Right renal pelvis (tissue), 4 donors: Measurements from ENCODE around the gene KLHL9. TPM values are rescaled to one million over a fixed set of nuclear protein-coding genes. Genes with fewer than 3 reads are reported as not detected.
"Not testable (repeated sequence)": the region's sequence is repeated elsewhere in the genome, so short reads cannot be mapped to it uniquely, and the experiment has no call there.

Source experiments
- DNase-seq, 4 donors: peaks; one replicate each; pipeline ENCODE4 v3.0.0-alpha.2; 2013; ENCODE audit warnings: low read depth in 4 of 4, low spot score in 3 of 4, missing footprints in 1 of 4
- polyA plus RNA-seq, 4 donors: library from polyadenylated mRNA; unstranded; fragments of 120-200 nt; gene quantifications; one replicate each; pipeline ENCODE4 v1.2.1, GENCODE V29; 2013; ENCODE audit not compliant: insufficient read length in 4 of 4

The KLHL9 gene, protein sequence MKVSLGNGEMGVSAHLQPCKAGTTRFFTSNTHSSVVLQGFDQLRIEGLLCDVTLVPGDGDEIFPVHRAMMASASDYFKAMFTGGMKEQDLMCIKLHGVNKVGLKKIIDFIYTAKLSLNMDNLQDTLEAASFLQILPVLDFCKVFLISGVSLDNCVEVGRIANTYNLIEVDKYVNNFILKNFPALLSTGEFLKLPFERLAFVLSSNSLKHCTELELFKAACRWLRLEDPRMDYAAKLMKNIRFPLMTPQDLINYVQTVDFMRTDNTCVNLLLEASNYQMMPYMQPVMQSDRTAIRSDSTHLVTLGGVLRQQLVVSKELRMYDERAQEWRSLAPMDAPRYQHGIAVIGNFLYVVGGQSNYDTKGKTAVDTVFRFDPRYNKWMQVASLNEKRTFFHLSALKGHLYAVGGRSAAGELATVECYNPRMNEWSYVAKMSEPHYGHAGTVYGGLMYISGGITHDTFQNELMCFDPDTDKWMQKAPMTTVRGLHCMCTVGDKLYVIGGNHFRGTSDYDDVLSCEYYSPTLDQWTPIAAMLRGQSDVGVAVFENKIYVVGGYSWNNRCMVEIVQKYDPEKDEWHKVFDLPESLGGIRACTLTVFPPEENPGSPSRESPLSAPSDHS
- 10 to 100 TPM; 46.5 to 59.0 (median 57.0) TPM for polyA plus RNA-seq

DNA sequence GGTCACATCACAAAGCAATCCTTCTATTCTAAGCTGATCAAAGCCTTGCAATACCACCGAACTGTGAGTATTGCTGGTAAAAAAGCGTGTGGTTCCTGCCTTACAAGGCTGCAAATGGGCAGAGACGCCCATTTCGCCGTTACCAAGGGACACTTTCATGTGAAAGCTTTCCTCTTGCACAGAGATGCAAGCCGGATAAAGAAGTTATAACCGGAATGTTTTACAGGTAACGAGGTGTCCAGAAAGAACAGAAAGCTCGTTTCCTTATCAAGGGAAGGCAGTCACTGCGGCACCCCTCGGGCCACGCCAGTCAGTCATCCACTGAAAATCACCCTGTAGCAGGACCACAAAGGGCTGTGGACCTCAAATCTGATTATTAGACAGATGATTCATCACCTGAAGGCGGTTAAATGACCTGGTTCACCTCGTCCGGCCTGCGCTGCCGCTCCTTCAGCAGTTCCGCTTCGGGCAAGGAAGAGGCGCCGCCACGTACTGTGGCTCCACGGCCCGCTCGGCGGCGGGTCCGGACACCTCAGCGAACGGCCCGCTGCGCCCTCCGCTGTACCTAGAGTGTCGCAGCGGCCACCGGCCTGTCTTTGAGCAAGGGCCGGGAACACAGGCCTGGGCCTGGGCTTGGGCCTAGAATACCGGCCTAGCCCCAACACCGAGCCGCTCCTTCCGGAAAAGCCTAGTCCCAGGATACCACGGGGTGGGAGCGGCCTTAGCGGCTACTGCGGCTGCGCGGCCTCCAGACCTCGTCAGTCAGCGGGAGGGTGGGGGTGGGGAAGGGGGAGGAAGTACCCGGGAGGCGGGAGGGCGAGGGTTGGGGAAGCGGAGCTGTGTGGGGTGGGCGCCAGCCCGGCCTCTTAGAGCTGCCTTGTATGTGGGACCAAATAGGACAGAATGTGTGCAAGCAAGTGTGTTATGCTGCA is at the start of gene KLHL9:
KLHL9 (minus strand) TSS at position 704 of the 932 bp plus-strand sequence; CDS start at position 159, 545 bp downstream.
- peak; percentile 83 to 93 (median 86) for DNase-seq

DNA sequence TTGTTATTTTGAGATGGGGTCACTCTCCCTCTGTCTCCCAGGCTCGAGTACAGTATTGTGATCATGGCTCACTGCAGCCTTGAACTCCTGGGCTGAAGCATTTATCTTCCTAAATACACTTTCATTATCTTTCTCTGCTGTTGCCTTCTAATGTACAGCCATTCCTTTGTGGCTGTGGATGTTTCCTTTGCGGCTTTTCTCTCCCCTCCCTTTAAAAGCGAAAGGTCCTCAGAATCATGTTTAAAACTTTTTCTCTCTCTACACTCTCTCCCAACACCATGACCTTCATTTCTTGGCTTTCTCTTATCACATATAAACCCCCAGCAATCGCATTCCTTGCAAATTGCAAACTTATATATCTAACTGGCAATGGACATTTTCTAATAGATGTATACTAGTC is 48.4 kb upstream of the KLHL9 start:
- DNase-seq = no peak

DNA sequence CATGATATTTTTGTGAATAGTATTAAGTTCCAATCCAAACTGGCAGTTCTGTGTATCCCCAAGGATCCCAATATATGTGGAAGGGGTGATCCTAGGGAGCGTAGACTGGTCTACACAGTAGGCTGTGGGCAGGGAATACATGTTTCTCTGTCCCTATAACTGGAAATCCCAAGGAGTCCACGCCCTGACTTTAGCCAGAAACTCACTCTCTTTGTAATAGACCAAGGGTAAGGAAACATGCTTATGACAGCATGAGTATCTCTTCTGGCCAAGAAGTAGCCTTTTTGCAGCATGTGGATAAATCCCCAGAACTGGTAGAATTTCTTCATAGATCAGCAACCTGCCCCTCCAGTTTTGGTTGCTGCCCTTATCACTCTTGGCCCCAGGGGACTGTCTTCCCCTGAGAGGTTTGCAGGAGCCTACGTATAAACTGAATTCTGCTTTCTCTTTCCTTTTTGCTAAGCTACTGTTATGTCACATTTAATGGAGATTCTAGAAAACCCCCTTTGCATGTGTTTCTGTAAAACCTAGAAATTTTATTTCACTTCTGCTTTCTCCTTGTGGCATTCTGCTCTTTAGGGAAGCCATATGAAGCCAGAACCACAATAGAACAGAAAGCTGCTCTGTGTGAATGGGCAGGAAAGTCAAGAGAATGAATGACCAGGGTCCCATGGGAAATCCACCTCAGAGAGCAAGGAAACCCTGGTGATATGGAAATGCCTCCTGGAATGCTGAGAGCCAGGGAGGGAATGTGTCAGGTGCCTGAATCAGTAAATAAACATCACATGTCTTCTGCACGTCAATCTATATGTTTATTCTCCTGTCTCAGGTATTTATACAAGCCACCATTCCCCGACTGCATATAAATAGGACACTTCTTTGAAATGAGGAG is 46.5 kb upstream of the KLHL9 start:
- no peak for DNase-seq

DNA sequence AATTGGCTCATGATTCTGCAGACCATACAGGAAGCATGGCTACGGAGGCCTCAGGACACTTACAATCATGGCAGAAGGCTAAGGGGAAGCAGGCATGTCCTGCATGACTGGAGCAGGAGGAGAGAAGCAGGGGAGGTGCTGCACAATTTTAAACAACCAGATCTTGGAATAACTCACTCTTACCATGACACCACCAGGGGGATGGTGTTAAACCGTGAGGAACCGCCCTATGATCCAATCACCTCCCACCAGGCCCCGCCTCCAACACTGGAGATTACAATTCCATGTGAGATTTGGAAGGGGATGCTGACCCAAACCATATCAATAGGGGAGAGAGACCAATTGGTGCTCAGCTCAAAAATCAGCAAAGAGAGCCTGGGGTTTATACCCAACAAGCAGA is 36.3 kb upstream of the KLHL9 start:
- DNase-seq = not testable (repeated sequence)

DNA sequence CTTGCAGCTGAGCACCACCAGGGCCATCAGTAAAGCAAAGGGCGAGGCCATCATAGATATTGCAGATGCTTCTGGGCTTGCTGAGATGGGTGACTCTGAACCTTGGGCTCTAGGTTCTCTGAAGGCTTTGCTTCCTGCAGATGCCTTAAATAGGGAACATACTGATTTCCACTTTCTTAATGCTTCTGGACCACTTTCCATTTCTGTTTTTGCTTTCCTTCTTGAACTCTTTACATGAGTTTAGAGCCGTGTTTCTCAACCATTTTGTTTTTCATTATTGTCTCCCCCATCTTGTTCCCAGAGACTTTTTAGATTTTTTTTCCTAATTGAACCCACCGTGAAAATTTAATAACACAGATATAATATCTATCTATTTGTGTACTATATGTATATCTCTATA is 32.8 kb upstream of the KLHL9 start, which contains the start of gene IFNA13:
IFNA13 (minus strand) TSS at position 101 of the 400 bp plus-strand sequence; CDS start at position 54, 47 bp downstream.
- no peak for DNase-seq

DNA sequence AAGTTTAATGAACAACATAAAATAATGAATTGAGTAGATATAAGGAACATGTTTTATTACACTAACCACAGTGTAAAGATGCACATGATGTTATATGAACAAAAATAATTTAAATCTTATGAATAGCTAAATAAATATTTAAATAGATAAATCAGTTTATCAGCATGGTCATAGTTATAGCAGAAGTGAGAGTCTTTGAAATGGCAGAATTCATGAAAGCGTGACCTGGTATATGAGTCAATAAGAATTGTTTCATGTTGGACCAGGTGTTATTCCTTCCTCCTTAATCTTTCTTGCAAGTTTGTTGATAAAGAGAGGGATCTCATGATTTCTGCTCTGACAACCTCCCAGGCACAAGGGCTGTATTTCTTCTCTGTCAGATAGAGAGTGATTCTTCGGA is 32.0 kb upstream of the KLHL9 start:
- DNase-seq = not testable (repeated sequence)

DNA sequence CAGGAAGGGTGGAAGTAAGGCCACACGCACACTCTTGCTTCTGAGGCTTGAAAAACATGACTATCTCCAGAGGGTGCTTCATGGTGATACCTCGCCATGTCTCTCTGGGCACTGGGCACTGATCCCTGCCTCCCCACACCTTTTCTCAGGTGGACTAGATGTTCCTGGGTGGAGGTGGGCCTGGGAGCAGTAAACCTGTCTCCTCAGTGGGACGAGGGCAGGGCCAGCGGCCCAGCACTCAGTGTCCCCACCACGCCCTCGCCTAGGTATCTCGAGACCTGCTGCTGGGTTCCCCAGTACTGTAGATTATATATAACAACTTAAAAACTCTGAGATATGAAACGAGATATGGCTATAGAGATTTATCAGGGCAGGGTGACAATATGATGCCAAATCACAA is 27.1 kb upstream of the KLHL9 start:
- DNase-seq = no peak

DNA sequence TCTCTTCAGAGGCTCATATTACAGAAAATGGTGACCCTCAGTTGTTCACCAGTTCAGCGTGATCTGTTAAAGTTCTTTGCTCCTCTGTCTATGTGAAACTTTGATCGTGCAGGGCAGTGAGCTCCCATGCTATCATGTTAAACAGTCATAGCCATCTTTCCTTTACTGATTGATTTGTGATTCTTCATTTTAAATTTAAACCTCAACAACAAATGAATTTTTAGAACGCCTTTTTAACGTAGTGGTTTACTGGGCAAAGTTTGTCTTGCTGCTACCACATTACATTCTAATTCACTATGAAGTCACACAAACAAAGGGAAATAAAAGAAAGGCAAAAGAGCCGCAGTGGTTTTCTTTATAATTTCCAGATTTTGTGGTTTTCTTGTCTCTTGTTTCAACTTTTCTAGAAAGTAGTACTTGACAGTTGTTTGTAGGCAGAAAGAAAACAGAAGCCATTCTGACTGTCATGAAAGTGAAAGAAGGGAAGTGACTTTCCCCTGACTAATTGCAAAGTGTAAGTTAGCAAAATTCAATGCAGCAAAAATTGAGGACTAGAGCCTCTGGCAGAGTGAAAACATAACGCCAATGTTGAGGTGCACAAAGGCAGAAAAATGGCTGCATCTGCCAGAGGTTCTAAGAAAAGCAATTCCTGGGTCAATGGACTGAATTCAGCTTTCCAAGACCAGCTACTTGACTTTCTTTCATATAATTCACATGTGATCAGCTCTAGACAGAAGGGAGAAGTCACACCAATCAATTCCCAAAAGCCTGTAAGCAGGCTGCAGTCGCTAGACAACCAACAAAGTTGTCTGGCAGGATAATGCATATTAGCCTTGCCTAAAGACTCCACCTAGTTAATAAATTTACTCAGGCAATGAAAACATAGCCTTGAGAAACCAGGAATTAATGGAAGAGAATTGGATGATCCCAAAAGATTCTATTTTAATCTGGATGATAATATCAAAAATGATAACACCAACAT is 22.6 kb upstream of the KLHL9 start:
- DNase-seq = no peak

DNA sequence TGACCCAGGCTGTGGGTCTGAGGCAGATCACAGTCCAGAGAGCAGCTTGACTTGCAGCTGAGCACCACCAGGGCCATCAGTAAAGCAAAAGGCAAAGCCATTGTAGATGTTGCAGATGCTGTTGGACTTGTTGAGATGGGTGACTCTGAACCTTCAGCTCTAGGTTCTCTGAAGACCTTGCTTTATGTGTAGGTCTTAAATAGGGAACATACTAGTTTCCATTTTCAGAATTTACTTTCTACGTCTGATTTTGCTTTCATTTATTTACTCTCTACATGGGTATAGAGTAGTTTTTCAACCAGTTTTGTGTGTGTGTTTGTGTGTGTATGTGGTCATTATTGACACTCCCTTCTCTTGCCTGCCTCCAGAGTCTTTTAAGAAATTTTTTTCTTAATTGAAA is 15.6 kb upstream of the KLHL9 start, which contains the start of gene IFNA6:
IFNA6 (minus strand) TSS at position 101 of the 400 bp plus-strand sequence; CDS start at position 101, 0 bp downstream.
- no peak for DNase-seq

DNA sequence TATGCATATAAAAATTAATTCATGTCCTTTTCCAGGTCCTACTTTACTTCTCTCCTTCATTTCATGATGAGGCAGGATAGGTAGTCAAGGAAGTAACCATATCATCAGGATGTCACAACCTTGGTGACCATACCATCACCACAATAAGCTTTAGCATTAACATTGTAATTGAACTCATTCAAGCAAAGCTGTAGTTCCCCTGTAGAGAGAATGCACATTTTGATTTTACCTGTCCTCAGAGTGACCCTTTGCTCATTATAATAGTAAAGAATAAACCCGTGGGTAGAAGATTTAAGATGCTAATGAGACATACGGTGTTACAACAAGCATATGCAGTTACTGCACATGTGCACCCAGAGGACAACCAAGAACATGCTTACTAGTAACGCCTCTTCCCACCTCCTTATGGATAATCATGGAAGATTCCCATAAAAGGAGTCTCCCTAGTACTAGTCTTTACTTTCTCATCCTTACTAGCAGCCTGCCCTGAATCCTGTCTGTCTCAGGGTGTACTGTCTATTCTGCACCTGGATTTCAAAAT is 13.3 kb upstream of the KLHL9 start:
- DNase-seq = no peak

DNA sequence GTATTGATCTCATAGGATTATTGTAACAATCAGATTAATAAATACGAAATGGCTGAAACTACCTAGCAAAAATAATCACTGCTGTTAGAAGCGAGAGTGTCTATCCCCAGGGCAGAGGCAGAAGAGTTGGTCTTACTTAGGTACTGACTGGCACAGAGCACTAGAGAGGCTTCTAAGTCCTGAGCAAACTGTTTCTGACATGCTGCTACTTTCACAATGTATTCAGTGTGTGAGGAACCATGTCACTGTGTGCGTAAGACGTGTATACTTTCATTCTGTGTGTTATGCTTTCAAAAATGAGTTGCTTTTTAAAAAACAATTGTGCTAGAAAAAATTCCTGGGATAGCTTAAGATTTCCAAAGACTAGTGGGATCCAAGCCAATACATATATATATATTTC is 5.5 kb upstream of the KLHL9 start:
- DNase-seq = no peak

DNA sequence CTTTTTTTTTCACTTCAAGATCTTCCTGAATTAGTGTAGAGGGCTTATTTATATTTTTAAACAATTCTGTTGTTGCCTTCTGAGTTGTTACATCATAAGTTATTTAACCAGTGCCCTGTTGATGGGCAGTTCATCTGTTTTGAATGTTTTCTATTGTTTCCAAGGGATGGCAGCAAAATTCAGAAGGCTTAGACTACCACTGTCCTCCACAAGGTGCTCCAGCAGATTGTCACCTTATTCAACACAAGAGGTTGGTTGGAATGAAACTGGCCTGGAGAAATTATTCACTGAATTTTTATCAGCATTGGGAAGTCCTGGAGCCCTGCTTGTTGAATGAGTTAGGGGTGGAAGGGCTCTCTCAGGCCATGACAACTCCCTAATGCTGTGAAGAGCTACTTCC is 1.3 kb upstream of the KLHL9 start:
- DNase-seq = no peak

DNA sequence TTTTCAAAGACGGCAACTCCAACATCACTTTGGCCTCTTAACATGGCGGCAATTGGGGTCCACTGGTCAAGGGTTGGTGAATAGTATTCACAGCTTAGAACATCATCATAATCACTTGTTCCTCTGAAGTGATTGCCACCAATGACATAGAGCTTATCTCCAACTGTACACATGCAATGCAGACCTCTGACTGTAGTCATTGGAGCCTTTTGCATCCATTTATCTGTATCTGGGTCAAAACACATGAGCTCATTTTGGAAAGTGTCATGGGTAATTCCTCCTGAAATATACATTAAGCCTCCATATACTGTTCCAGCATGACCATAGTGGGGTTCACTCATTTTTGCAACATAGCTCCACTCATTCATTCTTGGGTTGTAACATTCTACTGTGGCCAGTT is 2.0 kb downstream of the KLHL9 start:
- no peak for DNase-seq

DNA sequence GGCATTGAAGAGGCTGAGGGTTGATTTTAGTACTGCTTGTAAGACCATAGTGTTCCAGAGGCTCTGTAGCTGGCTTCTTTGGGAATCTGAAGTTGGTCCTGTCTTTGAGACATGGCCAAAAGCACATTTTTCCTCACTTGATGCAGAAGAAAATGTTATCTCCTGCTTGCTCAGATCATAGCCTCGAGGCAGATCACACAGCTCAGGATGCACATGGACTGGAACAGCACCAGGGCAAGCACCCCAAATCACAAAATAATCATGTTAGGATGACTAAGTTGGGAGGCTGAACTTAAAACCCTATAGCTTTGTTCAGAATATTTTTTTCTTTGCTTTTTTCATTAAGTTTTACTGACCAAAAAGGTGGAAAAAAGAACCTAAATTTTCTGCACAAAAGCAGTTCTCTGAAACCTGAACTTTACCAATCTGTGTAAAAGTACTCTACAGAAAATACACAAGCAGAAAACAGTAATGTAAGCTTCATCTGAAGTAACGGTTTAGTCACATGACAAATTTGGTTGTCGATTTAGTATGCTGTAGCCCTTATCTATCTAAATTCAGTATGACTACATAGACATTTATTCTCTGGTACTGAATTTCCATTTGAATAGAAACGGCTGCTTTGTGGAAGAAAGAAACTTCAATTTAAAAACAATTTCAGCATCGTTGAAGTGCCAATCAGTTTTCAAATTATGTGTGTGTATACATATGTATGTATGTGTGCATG is 3.4 kb downstream of the KLHL9 start:
- DNase-seq = no peak

DNA sequence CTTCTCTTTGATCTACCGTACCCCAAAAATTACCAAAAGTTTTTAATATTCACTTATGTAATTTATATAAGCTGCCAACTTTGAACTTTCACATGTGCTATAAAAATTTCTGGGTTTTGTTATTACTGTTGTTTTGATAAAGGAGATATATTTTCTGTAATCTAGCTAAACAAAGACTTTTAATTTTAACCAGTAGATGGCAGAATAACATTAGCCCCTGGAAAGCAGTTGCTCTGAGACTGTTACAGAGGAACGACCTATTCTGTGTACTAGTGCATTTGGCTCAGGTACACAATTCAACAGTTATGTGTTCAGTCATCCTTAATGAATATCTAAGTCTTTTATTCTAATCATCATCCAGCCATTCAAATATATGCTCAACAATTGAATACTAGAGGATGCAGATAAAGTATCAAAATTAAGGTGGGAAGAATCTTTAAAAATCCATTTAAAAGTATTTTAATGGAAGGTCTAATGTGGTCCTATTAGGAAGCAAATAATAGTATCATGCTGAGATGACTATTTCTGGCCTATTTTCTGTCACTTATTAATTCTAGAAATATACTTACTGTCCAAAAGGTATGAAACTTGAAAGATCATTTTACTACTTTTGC is 8.6 kb downstream of the KLHL9 start:
- no peak for DNase-seq

DNA sequence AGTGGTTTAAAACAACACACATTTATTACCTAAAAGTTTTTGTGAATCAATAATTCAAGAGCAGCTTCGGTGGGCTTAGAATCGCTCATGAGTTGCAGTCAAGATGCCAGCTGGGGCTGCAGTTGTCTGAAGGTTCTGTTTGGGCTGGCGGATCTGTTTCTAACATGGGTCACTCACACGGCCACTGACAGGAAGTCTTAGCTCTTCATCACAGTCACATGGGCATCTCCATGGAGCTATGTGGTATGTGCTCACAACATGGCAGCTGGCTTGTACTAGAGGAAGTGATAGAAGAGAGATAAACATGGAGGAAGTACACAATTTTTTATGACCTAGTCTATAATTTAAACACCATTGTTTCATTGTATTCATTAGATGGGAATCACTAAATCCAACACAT is 11.2 kb downstream of the KLHL9 start:
- no peak for DNase-seq

DNA sequence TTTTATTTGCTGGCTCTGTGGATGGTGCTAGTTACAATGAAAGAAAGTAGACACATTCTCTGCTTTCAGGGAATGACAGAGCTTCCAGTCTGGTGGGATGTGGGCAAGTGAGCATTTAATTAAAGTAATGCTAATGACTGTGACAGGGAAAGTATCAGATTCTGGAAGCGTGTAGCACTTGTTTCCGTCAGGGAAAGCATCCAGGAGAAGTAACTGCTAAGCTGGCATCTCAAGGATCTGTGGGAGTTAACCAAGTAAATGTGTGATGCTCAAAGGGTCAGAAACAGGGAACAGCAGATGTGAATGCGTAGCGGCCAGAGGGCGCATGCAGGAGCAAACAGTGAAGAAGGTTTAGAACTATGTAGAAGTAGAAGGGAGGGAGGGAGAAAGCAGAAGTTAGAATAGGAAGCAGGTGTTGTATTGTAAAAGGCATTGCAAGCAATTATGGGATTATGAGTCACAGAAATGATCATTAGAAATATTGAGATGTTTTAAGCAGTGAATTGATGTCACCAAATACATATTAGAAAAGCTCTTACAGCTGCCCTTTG is 12.2 kb downstream of the KLHL9 start:
- DNase-seq = no peak
